Measurements from ENCODE around the gene RFPL3.

RFPL3 gene

DNA sequence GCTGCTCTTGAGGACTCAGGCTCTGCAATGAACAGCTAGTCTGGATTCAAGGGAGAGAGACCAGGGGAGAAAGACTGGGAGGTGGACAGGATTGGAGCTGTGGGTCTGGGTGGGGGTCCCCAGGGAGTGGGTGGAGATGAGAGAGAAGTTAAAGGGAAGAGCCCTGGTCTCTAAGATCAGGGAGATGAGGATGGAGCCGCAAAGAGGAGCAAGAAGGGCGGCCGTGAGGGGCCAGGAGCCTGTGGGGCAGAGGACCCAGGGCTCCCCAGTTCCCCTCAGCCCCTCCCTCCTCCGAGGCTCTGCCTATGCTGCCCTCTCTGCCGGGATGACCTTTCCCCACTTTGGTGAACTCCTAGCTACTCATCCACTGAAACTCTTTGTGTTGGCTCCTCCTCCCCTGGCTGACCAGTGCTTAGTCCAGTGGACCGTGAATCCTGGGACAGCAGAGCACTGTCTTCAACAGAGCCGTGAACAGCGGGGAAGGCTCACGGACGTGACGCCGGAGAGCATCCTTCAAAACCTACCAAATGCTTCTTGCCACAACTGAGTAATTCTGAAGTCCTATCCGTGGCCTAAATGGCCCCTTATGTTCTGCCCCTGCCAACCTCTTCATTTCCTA lies 16.4 kb upstream of the RFPL3 start:
- TF ChIP-seq ZFP3 (CRISPR knock-in tag; IDR thresholded peaks at IDR 0.05) = no peak
- no peak for TF ChIP-seq SNAI2 (CRISPR knock-in tag; IDR thresholded peaks at IDR 0.05)
- no peak for TF ChIP-seq GLIS3 (CRISPR knock-in tag; IDR thresholded peaks at IDR 0.05)
- no peak for TF ChIP-seq ISL1 (CRISPR knock-in tag; IDR thresholded peaks at IDR 0.05)
- TF ChIP-seq, protein P1, sequence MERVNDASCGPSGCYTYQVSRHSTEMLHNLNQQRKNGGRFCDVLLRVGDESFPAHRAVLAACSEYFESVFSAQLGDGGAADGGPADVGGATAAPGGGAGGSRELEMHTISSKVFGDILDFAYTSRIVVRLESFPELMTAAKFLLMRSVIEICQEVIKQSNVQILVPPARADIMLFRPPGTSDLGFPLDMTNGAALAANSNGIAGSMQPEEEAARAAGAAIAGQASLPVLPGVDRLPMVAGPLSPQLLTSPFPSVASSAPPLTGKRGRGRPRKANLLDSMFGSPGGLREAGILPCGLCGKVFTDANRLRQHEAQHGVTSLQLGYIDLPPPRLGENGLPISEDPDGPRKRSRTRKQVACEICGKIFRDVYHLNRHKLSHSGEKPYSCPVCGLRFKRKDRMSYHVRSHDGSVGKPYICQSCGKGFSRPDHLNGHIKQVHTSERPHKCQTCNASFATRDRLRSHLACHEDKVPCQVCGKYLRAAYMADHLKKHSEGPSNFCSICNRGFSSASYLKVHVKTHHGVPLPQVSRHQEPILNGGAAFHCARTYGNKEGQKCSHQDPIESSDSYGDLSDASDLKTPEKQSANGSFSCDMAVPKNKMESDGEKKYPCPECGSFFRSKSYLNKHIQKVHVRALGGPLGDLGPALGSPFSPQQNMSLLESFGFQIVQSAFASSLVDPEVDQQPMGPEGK (CRISPR knock-in tag; IDR thresholded peaks at IDR 0.05; ENCODE audit: borderline replicate concordance) = no peak
- no peak for TF ChIP-seq OSR1 (CRISPR knock-in tag; IDR thresholded peaks at IDR 0.05)
- TF ChIP-seq TOX (CRISPR knock-in tag; IDR thresholded peaks at IDR 0.05; ENCODE audit: borderline replicate concordance) = no peak
- no peak for TF ChIP-seq CSDC2 (CRISPR knock-in tag; IDR thresholded peaks at IDR 0.05)
- TF ChIP-seq RARB (CRISPR knock-in tag; IDR thresholded peaks at IDR 0.05) = no peak
- TF ChIP-seq ARNTL (CRISPR knock-in tag; IDR thresholded peaks at IDR 0.05; ENCODE audit: borderline replicate concordance, low read depth) = no peak
- TF ChIP-seq BACH2 (CRISPR knock-in tag; IDR thresholded peaks at IDR 0.05; ENCODE audit: borderline replicate concordance) = no peak
- TF ChIP-seq TCF4 (CRISPR knock-in tag; IDR thresholded peaks at IDR 0.05; ENCODE audit: borderline replicate concordance) = no peak
- TF ChIP-seq ZNF8 (CRISPR knock-in tag; IDR thresholded peaks at IDR 0.05) = no peak
- TF ChIP-seq CSRNP3 (CRISPR knock-in tag; IDR thresholded peaks at IDR 0.05) = no peak
- TF ChIP-seq CREB5 (CRISPR knock-in tag; IDR thresholded peaks at IDR 0.05; ENCODE audit: low read depth) = no peak
- no peak for TF ChIP-seq ESRRG (CRISPR knock-in tag; IDR thresholded peaks at IDR 0.05)
- TF ChIP-seq ZFP30 (CRISPR knock-in tag; IDR thresholded peaks at IDR 0.05) = no peak
- TF ChIP-seq POU6F1 (CRISPR knock-in tag; IDR thresholded peaks at IDR 0.05; ENCODE audit: borderline replicate concordance, low read depth) = no peak
- TF ChIP-seq TSHZ2 (CRISPR knock-in tag; IDR thresholded peaks at IDR 0.05) = no peak
- no peak for TF ChIP-seq ZNF565 (CRISPR knock-in tag; conservative IDR thresholded peaks at IDR 0.05; ENCODE audit: low read depth)
- ATAC-seq = no peak

- TF ChIP-seq BACH2 (CRISPR knock-in tag; IDR thresholded peaks at IDR 0.05; ENCODE audit: borderline replicate concordance) (no peak), CSRNP3 (CRISPR knock-in tag; IDR thresholded peaks at IDR 0.05) (no peak), OSR1 (CRISPR knock-in tag; IDR thresholded peaks at IDR 0.05) (no peak), PPARA (CRISPR knock-in tag; IDR thresholded peaks at IDR 0.05; ENCODE audit: borderline replicate concordance) (no peak)
These were observed 14.7 kb upstream of the RFPL3 start for GRCh38 chr22:32342977-32343376.

More at GRCh38 chr22:32342977-32343376, 14.7 kb upstream of the RFPL3 start:
- ATAC-seq = no peak

Data from SK-N-SH treated with all-trans-retinoic acid at 6 μM for 48 hours (cell line).